SK-N-SH (cell line): Measurements from ENCODE around the gene LPIN2. TPM values are rescaled to one million over a fixed set of nuclear protein-coding genes. Genes with fewer than 3 reads are reported as not detected.

Experiments
- CTCF ChIA-PET: fragments of 300-600, 350-600 bp; formaldehyde crosslinking; extraction: SDS; loops from one replicate; lab custom pipeline; 2021; lab: Yijun Ruan, JAX
- POLR2A ChIA-PET: fragments of 350-600 bp; sonication (Branson Sonifier 250); formaldehyde crosslinking; extraction: SDS; loops from one replicate; lab custom pipeline; 2020; ENCODE audit warnings: antibody characterized with exemption, inconsistent platforms; lab: Yijun Ruan, JAX
- DNase-seq: peaks from one replicate; pipeline ENCODE4 v3.0.0; 2012
- H2AFZ ChIP-seq: fragments of 200-600 bp; sonication (generic); 2 replicates; pipeline ENCODE4 v1.8.1; 2016; ENCODE audit warnings: antibody characterized with exemption, mild to moderate bottlenecking, low read depth
- H3F3A ChIP-seq: fragments of 200-600 bp; sonication (generic); replicated peaks from 2 replicates; pipeline ENCODE3; 2016; ENCODE audit warnings: antibody characterized with exemption, mild to moderate bottlenecking; ENCODE audit not compliant: insufficient read depth
- H3K27ac ChIP-seq, 2 experiments: fragments of 200-500 bp in 1 of 2; fragments of 200-600 bp in 1 of 2; sonication (Bioruptor generic) in 1 of 2; sonication (generic), shearing (Covaris generic) in 1 of 2; 2 replicates each; pipeline versions ENCODE4 v1.5.1 to v1.6.1; 2014 to 2016; ENCODE audit warnings: low read depth in 2 of 2, inconsistent platforms in 1 of 2, low read length in 1 of 2, mild to moderate bottlenecking in 1 of 2, mixed read lengths in 1 of 2
- H3K27me3 ChIP-seq: fragments of 200-600 bp; sonication (generic), shearing (Covaris generic); 2 replicates; pipeline ENCODE4 v1.6.1; 2016; ENCODE audit warnings: mixed run types; ENCODE audit not compliant: insufficient read depth
- H3K36me3 ChIP-seq, 2 experiments: fragments of 200-500 bp in 1 of 2; fragments of 200-600 bp in 1 of 2; sonication (Bioruptor generic) in 1 of 2; sonication (generic) in 1 of 2; replicated peaks in 1 of 2; 2 replicates each; pipeline versions ENCODE3 to v1.5.1; 2014 to 2016; ENCODE audit warnings: low read length in 1 of 2, mild to moderate bottlenecking in 1 of 2; ENCODE audit not compliant: insufficient read depth in 2 of 2, control insufficient read depth in 1 of 2
- H3K4me1 ChIP-seq, 2 experiments: fragments of 200-500 bp in 1 of 2; fragments of 200-600 bp in 1 of 2; sonication (Bioruptor generic) in 1 of 2; sonication (generic), shearing (Covaris generic) in 1 of 2; 2 replicates each; pipeline versions ENCODE4 v1.5.1 to v1.6.1; 2014 to 2016; ENCODE audit warnings: low read depth in 1 of 2, low read length in 1 of 2, mixed run types in 1 of 2; ENCODE audit not compliant: insufficient read depth in 2 of 2, control insufficient read depth in 1 of 2
- H3K4me2 ChIP-seq: fragments of 200-600 bp; sonication (generic), shearing (Covaris generic); 2 replicates; pipeline ENCODE4 v1.6.1; 2017; ENCODE audit warnings: mixed run types
- H3K4me3 ChIP-seq, 2 experiments: fragments of 200-500 bp in 1 of 2; fragments of 200-600 bp in 1 of 2; sonication (Bioruptor generic) in 1 of 2; sonication (generic), shearing (Covaris generic) in 1 of 2; 2 replicates each; pipeline versions ENCODE4 v1.5.1 to v1.8.1; 2014 to 2016; ENCODE audit warnings: low read depth in 2 of 2, inconsistent platforms in 1 of 2, low read length in 1 of 2, mild to moderate bottlenecking in 1 of 2, mixed read lengths in 1 of 2, moderate library complexity in 1 of 2
- H3K79me2 ChIP-seq: fragments of 200-600 bp; sonication (generic); 2 replicates; pipeline ENCODE4 v1.8.1; 2017; ENCODE audit warnings: mild to moderate bottlenecking; ENCODE audit not compliant: insufficient read depth
- H3K9ac ChIP-seq: fragments of 200-600 bp; sonication (generic); 2 replicates; pipeline ENCODE4 v1.6.1; 2017; ENCODE audit warnings: mixed run types
- H3K9me2 ChIP-seq: fragments of 200-600 bp; sonication (generic); 2 replicates; pipeline ENCODE4 v1.6.1; 2017; ENCODE audit warnings: mixed run types
- H3K9me3 ChIP-seq: fragments of 200-600 bp; sonication (generic); 2 replicates; pipeline ENCODE4 v1.6.1; 2017; ENCODE audit warnings: mixed run types, mild to moderate bottlenecking, moderate library complexity
- H4K20me1 ChIP-seq: fragments of 200-600 bp; sonication (generic); 2 replicates; pipeline ENCODE4 v1.6.1; 2017; ENCODE audit warnings: mild to moderate bottlenecking, mixed run types; ENCODE audit not compliant: insufficient read depth
- CTCF ChIP-seq: fragments of 200-600 bp; sonication (generic); IDR thresholded peaks from 2 replicates; pipeline ENCODE4 v1.6.1; 2017; ENCODE audit warnings: antibody characterized with exemption, mild to moderate bottlenecking, moderate library complexity
- RAD21 ChIP-seq: IDR thresholded peaks from 2 replicates; pipeline ENCODE4 v1.6.1; 2012; ENCODE audit warnings: mild to moderate bottlenecking, low read length
- RCOR1 ChIP-seq: fragments of 150-350 bp; IDR thresholded peaks from 2 replicates; pipeline ENCODE4 v1.6.1; 2017; ENCODE audit warnings: antibody characterized with exemption, low read length
- TCF12 ChIP-seq: IDR thresholded peaks from 2 replicates; pipeline ENCODE4 v1.4.0; 2012
- ZBTB33 ChIP-seq: IDR thresholded peaks from 2 replicates; pipeline ENCODE4 v1.4.0; 2012; ENCODE audit warnings: low read depth, borderline replicate concordance
- WGBS: methylation state at CpG from one replicate; pipeline ENCODE4 v1.1.6; 2017; ENCODE audit warnings: low lambda C conversion rate; 5-methylcytosine and 5-hydroxymethylcytosine counted together
- polyA plus RNA-seq, 3 experiments: library from polyadenylated mRNA; depleted of rRNA; stranded (reverse); fragments of >200 nt; gene quantifications; 2 replicates each; pipeline ENCODE4 v1.2.3, GENCODE V29; 2012
- TF ChIP-seq, protein P1 (sequence below): IDR thresholded peaks from 2 replicates; pipeline ENCODE4; 2012
- TF ChIP-seq, protein P2 (sequence below): fragments of 150-350 bp; IDR thresholded peaks from 2 replicates; pipeline ENCODE4 v1.6.1; 2016; ENCODE audit warnings: mild to moderate bottlenecking, low read depth, low read length

Gene LPIN2
- polyA plus RNA-seq, 1 of the 3 experiments (the other 2 are of a cell fraction): 19.3 TPM

GRCh38 chr18:3052411-3052758, 39.4 kb upstream of the LPIN2 start (continued):
- TF ChIP-seq ZBTB33: no peak
- TF ChIP-seq, protein P1, sequence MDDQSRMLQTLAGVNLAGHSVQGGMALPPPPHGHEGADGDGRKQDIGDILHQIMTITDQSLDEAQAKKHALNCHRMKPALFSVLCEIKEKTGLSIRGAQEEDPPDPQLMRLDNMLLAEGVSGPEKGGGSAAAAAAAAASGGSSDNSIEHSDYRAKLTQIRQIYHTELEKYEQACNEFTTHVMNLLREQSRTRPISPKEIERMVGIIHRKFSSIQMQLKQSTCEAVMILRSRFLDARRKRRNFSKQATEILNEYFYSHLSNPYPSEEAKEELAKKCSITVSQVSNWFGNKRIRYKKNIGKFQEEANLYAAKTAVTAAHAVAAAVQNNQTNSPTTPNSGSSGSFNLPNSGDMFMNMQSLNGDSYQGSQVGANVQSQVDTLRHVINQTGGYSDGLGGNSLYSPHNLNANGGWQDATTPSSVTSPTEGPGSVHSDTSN: no peak

DNA sequence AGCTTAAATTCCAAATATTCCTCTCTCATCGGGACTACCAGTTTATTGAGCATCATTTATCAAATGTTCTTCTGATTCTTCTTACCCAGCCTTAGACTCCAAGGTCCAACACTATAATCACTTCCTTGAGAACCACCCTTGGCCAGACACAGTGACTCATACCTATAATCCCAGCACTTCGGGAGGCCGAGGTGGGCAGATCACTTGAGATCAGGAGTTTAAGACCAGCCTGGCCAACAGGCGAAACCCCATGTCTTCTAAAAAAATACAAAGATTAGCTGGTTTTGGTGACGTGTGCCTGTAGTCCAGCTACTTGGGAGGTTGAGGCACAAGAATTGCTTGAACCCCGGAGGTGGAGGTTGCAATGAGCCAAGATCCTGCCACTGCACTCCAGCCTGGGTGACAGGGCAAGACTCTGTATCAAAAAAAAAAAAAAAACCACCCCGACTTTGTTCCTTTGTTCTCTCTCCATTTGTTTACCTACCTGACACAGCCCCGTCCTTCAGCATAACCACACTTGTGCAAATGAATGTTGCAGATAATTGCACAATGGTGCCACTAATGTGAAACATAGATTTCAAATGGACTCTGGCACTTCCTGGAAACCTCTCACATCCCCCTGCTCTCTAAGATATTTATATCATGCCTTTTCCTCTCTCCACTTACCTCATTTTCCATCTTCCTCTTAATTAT, 38.9 kb upstream of the LPIN2 start:
- no peaks in the 10 kb centered on the region for H4K20me1 ChIP-seq
- CTCF ChIA-PET: no interaction called here
- WGBS: 83% methylated on average over 8 of the region's 8 CpGs

More for the DNA sequence above, 38.9 kb upstream of the LPIN2 start:
- Histone ChIP-seq H3K79me2 (no peaks in the 10 kb centered on the region), H3K27ac (no peak overlapping the region), H3K4me2 (no peak overlapping the region), H3K9me3 (no peaks in the 10 kb centered on the region), H3K36me3 (no peaks in the 10 kb centered on the region), H3K4me3 (no peak overlapping the region), H3K9me2 (no peaks in the 10 kb centered on the region), H3K4me1 (peaks cover 0 to 3% of the 10 kb centered on the region in 2 experiments; a peak in 1 of 4 replicates), H2AFZ (no peak overlapping the region), H3K9ac (no peak overlapping the region), H3F3A (no peaks in the 10 kb centered on the region), H3K27me3 (no peaks in the 10 kb centered on the region)
- no peak for DNase-seq
- POLR2A ChIA-PET: no interaction called here
- TF ChIP-seq, protein P1: no peak
- TF ChIP-seq TCF12 (no peak), RCOR1 (no peak), CTCF (no peak), RAD21 (no peak), ZBTB33 (no peak)
- TF ChIP-seq, protein P2, sequence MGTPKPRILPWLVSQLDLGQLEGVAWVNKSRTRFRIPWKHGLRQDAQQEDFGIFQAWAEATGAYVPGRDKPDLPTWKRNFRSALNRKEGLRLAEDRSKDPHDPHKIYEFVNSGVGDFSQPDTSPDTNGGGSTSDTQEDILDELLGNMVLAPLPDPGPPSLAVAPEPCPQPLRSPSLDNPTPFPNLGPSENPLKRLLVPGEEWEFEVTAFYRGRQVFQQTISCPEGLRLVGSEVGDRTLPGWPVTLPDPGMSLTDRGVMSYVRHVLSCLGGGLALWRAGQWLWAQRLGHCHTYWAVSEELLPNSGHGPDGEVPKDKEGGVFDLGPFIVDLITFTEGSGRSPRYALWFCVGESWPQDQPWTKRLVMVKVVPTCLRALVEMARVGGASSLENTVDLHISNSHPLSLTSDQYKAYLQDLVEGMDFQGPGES: no peak
